NCI-H1436 treated with DMSO at 0.1 percent for 48 hours (cell line): ENCODE data around the gene SLC25A45.
A peak's percentile ranks its signal among the peaks of the same experiment; 100 is the strongest.
"Not testable (repeated sequence)": the region's sequence is repeated elsewhere in the genome, so short reads cannot be mapped to it uniquely, and the experiment has no call there.

Source experiments
- DNase-seq: peaks from one replicate; lab custom pipeline; 2025; lab: John Stamatoyannopoulos, UW

SLC25A45 gene

DNA sequence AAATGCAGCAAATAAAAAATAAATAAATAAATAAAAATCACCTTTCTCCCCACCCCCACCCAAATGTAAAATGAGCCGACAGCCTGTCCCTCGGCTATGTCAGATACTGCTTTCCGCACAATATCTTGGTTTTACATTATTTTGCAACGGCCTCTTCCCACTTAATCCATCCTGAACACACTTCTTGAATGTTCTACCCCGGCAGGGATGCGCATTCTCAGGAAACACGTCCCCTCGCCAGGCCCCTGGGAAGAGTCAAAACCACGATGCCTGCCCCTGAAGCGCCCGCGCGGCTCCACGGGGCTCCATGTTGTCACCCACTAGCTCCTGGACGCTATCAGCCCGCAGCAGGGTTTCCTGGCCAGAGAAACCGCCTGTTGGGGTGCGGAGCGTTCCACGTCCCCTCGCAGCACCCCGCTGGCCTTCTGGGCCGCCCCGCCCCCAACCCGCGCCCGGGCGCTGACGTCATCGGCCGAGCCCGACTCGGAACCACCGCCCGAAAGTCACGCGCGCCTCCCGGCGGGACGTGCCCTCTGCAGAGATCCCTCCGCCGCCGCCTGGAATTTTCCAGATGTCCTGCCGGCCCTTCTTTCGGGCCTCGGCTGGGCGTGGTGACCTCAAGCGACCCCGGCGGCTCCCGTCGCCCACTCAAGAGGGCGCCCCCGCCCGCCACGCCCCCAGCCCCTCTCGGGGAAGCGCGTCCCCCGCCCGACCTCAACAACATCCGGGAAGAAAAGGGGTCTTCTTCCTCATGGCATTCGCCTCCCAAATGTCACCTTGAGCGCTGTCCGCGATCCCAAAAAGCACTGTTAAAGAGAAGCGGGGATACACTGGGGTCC, 39.6 kb upstream of the SLC25A45 start:
- DNase-seq, result peak; percentile 51

DNA sequence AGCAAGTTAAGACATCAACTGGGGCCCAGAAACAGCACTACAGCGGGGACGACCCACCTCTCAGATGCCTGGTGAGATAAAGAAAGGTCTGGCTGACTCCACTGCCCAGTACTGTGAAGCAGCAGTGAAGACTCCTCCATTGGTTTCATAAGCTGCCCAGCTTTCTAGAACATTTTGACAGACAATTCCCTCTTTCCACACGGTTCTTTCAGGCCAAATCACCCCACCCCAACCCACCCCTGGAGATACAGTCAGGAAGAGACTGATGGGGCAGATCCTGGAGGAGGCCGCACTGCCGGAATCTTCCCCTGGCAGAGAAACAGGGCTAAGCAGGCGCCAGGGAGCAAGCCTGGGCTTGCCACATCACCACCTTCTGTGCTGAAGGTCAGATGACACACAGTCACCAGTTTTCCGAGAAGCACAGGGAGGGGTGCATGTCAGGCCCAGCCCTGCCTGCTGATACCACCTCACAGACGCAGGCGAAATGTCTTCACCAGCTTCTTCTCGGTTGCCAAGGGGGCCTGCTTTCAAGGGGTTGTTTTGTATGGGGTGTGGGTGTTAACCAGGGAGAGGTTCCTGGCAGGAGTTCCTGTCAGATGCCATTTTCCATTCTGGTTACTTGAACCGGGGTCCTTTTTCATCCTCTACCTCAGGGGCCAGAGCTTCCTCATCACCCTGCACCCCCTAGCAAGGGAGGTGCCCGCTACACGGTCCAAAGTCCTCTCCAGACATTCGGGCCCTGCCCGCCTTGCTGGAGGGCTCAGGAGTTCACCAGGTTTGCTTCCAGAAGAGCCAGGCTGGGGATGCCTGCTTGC, 38.7 kb upstream of the SLC25A45 start:
- DNase-seq, result no peak

DNA sequence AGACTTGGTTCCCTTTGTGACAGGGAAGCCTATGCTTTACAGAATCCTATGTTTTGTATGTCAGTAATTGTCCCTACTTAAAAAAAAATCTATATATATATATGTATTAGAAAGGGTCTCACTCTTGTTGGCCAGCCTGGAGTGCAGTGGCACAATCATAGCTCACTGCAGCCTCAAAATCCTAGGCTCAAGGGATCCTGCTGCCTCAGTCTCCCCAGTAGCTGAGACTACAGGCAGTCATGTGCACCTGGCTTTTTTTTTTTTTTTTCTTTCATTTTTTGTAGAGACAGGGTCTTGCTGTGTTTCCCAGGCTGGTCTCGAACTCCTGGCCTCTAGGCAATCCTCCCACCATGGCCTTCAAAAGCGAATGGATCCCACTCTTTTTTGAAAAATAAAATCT, 38.1 kb upstream of the SLC25A45 start:
- no peak for DNase-seq

DNA sequence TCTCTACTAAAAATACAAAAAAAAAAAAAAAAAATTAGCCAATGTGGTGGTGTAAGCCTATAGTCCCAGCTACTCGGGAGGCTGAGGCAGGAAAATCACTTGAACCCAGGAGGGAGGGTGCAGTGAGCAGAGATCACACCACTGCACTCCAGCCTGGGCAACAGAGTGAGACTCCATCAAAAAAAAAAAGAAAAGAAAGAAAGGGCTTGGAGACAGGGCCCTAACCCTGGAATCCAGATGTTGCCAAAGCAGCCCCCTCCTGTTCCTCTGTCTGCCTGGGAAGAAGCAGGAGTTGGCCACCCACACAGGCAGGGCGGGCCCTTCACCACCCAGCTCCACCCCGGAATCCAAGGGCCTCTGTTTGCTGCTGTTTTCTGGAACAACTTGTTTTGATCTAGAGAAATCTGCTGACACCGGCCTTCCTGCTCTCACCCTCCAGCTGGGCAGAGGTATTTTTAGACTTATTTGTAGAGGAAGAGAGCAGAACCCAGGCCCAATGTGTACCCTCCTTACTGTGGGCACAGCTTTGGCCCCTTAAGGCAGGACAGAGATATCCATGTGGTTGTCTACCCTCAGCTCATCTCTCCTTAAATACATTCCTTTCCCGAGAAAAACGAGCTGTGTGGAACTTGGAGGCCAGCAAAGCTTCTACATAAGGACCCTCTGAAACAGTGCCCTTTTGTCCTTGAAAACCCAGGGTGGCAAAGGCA, 37.5 kb upstream of the SLC25A45 start:
- no peak for DNase-seq

DNA sequence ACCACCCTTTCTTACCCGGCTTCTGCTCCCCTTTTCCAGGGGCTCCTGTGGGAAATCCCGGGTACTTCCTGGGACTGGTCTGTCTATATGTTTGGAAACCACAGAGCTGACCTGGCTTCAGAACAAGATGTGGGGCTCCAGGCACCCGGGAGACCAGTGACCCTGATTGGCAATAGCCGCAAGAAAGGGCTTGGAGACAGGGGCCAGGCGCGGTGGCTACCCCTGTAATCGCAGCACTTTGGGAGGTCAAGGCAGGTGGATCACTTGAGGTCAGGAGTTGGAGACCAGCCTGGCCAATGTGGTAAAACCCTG, 37.0 kb upstream of the SLC25A45 start:
- no peak for DNase-seq

DNA sequence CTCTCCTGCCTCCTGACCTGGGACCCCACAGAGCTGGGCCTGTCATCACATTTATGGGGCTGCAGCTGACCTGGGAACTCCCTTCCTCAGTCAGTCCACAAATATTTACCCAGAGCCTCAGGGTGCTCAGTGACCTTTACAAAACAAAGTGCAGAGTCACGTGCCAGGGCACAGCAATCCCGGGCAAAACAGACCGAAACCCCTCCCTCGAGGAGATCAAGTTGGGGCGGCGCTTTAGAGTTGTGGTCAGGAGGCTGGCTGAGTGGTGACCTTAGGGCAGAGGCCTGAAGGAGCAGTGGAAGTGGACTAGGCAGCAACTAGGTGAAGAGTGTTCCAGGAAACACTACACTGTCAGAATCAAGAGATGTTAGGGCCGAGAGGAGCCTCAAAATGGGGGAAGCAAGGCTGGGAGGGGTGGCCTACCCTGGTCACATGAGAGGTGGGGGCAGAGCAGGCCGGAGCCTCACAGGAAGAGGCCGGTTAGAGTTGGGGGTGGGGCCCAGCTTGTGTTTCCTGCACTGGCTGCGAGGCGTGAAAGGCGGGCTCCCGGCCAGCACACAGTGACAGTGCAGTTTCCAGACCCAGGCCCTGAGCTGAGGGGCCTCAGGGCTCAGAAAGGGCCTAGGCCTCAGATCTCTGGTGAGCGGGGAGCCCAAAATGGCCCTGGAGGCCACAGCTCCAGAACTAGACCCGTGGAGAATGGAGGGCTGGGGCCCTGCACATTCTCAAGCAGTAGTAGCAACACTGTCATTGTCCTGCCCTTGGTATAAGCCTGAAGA, 36.4 kb upstream of the SLC25A45 start:
- peak; percentile 76 for DNase-seq

DNA sequence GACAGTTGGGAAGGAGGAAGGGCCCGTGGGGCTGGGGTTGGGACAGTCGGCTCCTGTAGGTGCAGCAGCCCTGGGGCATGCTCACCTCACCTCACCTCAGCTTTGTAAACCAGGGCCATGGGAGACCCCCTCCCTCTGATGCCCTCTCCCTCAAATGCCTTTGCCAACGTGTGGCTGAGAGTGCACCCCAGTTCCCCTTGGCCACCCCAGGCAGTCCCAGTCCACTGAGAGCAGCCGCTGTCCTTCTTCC, 35.9 kb upstream of the SLC25A45 start:
- no peak for DNase-seq

DNA sequence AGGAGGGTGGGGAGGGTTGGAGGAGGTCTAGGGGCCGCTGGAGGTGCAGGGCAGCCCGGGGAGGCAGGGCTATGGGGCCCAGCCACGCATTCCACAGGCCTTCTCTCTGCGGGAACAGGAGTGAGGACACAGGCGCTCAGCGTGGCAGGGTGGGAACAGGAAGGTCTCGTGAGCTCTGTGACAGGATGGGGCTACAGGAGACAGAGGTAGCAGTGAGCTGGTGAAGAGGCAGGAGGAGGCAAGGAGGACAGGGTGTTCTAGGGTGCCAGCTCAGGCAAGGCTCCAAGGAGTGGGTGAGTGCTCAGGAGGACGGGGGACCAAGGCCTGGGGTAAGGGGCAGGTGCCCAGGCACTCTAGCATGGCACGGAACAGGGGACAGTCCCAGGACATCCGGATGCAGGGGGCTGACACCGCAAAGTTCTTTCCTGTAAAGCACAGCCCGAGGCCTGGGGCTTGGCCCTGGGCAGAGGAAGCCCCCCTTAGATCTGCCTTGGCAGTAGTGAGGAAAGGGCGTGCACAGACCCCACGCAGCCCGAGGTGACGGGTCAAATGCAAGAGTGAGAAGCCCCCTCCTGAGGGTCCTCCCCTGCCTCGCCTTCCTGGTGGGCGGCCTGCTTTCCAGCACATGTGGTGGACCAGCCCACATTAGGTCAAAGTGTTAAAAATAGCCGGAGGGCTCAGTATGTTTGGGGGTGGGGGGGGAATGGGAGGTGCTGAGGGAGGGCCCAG, 35.4 kb upstream of the SLC25A45 start:
- no peak for DNase-seq

DNA sequence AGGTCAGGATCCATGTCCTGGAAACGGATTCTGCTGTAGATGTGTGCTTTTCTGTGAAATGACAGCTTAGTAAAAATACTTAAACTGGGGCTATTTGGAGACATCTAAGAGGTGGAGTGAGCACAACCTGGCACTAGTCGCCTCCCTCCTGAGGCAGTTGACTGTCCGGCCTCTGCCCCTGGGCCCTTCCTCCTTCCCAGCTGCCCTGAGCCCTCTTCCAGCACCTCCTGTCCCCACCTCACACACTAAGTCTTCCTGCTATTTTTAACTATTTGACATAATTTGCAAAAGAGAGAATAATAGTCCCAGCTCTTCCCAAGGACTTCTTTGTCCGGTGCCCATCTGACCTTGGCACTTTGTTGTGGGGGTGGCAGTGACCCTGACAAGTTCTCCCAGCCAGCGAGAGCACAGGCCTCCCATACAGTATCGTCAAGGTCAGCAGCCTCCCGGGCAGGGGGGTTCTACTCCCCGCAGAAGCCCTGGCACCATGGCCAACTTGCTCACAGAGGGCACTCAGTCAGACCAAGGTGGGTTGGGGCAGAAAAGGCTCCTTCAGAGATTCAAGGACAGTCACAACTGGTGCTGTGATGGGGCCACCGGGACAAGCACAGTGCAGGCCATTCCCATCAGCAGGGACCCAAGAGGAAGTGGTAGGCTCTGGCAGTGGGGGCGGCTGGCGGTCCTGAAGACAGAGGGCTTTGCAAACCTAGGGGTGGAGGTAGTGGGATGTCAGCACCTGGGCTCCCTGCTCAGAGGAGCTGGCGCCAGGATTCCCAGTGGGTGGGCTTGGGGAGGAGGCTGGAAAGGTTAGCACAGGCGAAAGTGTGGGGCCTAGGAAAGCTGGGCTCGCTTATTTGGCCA, 34.6 kb upstream of the SLC25A45 start:
- no peak for DNase-seq

DNA sequence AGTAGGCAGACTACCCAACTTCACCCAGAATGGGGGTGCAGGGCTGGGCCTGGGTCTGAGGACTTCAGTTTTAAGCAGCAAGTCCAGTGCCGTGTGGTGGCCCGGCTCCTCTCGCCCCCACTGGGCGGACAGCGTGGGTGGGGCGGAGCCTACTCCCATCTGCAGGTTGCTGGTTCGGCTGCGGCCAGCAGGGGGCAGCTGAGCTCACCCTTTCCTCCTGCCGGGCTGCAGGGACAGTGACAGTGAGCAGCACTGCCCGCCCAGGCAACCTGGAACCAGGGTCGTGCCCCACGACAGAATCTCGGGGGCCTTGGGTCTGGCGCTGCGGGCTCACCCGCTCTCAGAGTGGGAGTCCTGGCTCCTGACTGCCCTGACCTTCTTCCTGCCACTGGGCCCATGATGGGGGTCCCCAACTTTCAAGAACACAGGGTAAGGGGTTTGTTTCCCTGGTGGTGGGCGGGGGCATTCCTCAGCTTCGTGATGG, 33.9 kb upstream of the SLC25A45 start:
- DNase-seq, result no peak

DNA sequence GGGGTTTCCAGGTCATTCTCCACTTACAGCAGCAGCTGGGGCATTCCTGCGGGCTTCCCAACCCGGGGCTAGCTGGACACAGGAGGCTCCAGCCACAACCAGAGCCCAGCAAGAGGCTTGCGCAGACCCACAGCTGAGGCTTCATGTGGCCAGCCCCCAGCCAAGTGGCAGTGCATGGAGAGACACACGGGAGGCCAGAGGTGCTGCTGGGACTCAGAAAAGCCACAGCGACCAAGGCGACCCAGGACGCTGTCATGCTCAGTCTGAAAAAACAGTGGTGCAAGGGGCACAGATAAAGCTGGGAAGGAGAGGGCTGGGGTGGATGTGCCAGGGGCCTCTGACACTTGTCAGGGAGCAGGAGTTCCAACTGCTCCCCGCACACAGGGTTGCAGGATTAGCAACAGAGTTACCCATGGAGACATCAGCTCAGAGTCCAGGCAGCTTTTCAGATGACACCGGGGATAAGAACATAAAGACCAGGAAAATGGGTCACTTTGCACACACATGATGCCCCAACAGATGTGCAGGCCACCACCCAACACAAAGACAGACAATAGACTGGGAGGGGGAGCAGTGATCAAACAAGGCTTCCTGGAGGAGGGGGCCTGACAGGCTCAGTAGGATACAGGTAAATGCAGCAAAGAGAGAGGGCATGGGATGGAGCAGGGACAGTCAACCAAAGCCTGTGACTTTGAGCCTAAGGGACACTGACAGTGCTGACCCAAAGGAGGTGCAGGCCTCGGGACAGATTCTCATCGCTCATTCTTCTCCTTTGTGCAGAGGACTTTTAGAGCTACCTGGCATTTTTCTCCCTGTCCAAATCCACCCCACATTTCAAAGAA, 33.3 kb upstream of the SLC25A45 start:
- no peak for DNase-seq

DNA sequence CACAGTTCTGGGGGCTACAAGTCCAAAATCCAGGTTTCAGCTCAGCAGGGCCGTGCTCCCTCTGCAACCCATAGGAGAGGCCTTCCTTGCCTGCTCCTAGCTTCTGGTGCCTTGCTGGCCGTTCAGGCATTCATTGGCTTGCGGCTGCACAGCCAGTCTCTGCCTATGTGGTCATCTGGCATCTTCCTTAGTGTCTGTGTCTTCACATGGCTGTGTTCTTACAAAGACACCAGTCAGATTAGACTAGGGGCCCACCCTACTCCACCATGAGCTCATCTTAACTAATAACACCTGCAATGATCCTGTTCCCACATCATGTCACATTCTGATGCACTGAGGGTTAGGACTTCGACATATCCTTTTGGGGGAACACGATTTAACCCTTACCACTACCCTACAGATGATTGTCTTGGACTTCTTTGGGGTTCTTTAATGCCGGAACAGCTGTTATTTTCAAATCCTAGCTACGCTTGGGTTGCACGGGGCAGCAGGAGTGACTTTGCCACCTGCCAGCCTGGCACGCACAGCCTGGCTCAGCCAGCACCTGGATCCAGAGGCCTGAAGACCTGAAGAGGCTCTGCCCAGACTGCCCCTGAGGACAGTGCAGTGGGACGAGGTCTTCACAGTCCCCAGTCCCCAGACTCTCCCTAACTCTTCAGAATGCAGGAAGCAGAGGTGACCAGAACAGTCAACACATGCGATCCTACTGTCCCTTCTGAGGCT, 32.5 kb upstream of the SLC25A45 start:
- DNase-seq, result no peak

DNA sequence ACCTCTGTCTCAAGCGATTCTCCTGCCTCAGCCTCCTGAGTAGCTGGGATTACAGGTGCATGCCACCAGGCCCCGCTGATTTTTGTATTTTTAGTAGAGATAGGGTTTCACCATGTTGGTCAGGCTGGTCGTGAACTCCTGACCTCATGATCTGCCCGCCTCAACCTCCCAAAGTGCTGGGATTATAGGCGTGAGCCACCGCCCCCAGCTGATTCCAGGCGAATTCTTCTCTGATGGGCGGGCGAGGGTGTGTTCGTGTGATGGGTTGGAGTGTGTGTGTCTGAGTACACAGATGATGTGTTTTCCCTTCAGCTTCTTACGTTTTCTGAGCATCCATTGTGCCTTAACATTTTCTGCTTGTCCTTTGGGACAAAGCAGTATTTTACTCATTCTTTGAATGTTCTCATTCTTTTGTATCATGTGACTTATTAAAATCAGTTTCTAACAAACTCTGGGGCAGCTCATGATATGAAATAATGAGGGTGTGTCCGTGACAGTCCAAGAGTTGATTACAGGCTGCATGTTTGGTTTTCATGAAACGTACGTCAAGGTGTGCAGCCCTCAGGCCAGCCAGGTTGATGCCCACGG, 30.7 kb upstream of the SLC25A45 start:
- DNase-seq, result not testable (repeated sequence)

DNA sequence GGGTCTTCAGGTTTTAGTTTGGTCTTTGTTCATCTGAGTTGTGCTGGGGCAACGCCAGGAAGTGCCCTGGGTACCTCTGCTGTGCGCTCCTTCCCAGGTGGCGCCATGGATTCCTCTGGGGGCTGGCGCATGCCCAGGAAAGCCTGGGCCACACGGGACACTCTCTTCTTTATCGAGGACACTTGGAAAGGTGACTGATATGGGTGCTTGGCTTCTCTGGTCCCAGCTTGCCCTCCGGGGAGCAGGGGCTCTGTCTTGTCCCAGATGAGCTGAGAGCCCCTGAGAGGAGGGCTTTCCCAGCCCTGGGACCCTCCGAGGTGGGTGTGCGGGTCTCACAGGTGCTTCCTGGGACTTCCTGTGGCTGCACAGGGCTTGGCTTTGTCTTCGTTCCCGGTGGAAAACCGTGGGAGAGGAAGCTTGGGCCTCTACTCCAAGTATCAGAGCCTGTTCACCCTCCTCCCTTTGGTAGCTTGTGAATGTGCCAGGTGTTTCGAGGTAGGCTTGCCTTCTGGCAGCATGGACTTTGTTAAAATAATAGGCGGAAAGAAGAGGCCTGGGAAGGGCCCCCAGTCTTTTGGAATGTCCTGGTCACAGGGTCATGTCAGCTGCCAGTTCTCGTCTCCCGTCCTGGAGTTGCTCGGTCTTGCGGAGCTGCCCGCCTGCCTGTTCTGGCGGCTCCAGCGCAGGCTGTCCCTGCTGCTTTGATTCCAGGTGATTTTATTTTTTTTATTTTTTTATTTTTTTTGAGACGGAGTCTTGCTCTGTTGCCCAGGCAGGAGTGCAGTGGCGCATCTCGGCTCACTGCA, 30.0 kb upstream of the SLC25A45 start:
- DNase-seq, result no peak

DNA sequence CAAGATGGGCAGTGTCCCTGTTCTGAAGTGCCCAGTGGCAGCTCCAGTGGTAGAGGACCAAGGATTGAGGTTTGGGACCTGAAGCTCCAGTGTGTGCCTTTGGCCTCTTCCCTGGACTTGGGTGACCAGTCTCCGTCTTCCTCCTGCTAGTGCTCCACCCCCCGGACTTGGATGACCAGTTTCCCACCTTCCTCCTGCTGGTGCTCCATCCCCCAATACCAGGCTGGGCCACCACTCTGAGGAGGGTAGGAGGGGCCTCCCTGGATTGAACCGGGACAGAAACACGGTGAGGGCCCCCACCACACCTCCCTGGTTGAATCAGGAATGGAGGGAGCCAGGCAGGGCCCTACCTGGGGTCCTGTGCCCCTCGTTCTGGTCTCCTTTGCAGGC, 29.2 kb upstream of the SLC25A45 start:
- no peak for DNase-seq

DNA sequence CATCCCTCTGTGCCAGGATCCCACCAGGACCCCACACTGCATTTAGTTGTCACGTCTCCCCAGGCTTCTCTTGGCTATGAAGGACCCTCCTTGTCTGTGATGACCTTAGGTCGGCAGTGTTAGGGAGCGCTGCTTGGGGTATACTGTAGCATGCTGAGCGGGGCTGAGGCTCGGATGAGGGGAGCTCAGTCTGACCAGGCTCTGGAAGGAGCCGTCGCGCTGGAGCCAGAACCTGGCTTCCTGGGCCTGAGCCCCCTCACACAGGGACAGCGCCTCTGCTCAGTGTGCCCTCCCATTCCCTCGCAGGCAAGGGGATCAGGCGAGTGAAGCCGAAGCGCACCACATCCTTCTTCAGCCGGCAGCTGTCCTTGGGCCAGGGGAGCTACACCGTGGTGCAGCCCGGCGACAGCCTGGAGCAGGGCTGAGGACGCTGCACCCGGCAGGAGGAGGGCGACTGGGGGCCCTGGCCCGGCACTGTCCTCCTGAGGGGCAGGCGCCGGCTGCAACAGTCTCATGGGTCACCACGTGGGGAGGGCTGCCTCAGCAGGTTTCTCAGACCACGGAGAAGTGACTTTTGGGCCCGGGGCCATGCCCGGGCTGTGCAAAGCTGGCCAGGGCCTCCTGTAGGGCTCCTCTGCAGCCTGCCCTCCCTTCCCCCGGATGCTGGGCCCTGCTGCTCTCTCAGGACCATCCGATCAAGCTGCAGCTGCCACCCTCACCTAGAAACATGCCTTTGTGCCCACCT, 28.7 kb upstream of the SLC25A45 start:
- no peak for DNase-seq
